ENCODE results near the gene CACNG5.

Gene CACNG5

DNA sequence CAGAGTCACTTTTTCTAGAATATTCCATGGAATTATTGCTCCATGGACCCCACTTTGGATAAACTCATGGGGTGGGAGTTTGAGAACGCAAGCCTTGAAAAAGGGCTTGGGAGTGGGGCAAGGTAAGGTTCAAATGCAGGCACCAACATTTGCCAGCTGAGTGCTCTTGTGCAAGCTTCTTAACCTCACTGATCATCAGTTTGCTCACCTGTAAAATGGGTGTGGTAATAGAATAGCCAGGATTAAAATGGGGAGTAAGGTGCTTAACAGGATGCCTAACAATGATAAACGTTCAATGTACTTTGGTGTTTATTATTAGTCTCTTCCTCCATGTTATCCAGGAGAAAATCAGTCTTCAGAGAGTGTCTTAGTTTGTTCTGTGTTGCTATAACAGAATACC, 39.0 kb downstream of the CACNG5 start:
- Histone ChIP-seq H3K4me3 (replicated peaks; ENCODE audit: insufficient read depth, low read length) (no peak overlapping the region), H3K27ac (replicated peaks) (no peak overlapping the region), H3K27me3 (ENCODE audit: insufficient read depth, poor library complexity, severe bottlenecking) (peaks cover 2% of the 10 kb centered on the region)
- no peak for DNase-seq (ENCODE audit: low read depth in 1 of 2, low spot score in 1 of 2)
- TF ChIP-seq GABPA (IDR thresholded peaks at IDR 0.05; ENCODE audit: low read depth) (no peak), POLR2AphosphoS5 (IDR thresholded peaks at IDR 0.05; ENCODE audit: low read depth) (no peak)

DNA sequence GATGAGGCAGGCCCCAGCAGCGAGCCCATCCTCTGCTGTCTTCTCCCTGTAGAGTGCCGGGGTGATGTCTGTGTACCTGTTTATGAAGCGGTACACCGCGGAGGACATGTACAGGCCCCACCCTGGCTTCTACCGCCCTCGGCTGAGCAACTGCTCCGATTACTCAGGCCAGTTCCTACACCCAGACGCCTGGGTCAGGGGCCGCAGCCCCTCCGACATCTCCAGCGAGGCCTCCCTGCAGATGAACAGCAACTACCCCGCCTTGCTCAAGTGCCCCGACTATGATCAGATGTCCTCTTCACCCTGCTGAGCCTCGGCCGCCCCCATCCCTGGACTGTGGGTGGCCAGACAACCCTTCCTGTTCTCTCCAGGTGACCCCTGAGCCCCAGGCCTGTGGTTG, 50.0 kb downstream of the CACNG5 start:
- H3K27ac ChIP-seq (replicated peaks) = no peak overlapping the region
- TF ChIP-seq POLR2AphosphoS5 (IDR thresholded peaks at IDR 0.05; ENCODE audit: low read depth) = no peak
- no peak for TF ChIP-seq GABPA (IDR thresholded peaks at IDR 0.05; ENCODE audit: low read depth)
- no peak overlapping the region for H3K4me3 ChIP-seq (replicated peaks; ENCODE audit: insufficient read depth, low read length)
- DNase-seq (ENCODE audit: low read depth in 1 of 2, low spot score in 1 of 2) = no peak
- H3K27me3 ChIP-seq (ENCODE audit: insufficient read depth, poor library complexity, severe bottlenecking) = no peaks in the 10 kb centered on the region

DNA sequence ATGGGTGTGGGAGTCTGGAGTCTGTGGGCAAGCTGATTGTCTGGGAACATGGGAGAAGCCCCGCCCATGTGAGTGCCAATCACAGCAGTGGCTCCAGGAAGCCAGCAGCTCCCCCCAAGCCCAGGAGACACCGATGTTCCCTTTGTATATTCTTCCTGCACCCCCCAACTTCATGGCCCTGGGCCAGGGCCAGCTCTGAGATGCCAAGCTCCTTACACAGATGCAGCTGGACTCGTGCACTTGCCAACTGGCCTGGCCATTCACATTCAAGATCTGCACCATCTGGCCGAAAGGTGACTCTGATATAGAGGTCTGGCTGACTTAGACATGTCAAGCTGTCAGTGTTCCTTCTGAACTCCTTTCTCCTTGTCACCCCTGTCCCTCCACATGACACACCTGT, 50.5 kb downstream of the CACNG5 start:
- Histone ChIP-seq H3K4me3 (replicated peaks; ENCODE audit: insufficient read depth, low read length) (no peak overlapping the region), H3K27ac (replicated peaks) (no peak overlapping the region), H3K27me3 (ENCODE audit: insufficient read depth, poor library complexity, severe bottlenecking) (no peaks in the 10 kb centered on the region)
- DNase-seq (ENCODE audit: low read depth in 1 of 2, low spot score in 1 of 2) = no peak
- no peak for TF ChIP-seq POLR2AphosphoS5 (IDR thresholded peaks at IDR 0.05; ENCODE audit: low read depth)
- TF ChIP-seq, protein P1, sequence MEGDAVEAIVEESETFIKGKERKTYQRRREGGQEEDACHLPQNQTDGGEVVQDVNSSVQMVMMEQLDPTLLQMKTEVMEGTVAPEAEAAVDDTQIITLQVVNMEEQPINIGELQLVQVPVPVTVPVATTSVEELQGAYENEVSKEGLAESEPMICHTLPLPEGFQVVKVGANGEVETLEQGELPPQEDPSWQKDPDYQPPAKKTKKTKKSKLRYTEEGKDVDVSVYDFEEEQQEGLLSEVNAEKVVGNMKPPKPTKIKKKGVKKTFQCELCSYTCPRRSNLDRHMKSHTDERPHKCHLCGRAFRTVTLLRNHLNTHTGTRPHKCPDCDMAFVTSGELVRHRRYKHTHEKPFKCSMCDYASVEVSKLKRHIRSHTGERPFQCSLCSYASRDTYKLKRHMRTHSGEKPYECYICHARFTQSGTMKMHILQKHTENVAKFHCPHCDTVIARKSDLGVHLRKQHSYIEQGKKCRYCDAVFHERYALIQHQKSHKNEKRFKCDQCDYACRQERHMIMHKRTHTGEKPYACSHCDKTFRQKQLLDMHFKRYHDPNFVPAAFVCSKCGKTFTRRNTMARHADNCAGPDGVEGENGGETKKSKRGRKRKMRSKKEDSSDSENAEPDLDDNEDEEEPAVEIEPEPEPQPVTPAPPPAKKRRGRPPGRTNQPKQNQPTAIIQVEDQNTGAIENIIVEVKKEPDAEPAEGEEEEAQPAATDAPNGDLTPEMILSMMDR (IDR thresholded peaks at IDR 0.05; ENCODE audit: insufficient read depth, low read length) = no peak
- no peak for TF ChIP-seq SPI1 (IDR thresholded peaks at IDR 0.05; ENCODE audit: borderline replicate concordance, low read depth)
- no peak for TF ChIP-seq GABPA (IDR thresholded peaks at IDR 0.05; ENCODE audit: low read depth)
- TF ChIP-seq, protein P2, sequence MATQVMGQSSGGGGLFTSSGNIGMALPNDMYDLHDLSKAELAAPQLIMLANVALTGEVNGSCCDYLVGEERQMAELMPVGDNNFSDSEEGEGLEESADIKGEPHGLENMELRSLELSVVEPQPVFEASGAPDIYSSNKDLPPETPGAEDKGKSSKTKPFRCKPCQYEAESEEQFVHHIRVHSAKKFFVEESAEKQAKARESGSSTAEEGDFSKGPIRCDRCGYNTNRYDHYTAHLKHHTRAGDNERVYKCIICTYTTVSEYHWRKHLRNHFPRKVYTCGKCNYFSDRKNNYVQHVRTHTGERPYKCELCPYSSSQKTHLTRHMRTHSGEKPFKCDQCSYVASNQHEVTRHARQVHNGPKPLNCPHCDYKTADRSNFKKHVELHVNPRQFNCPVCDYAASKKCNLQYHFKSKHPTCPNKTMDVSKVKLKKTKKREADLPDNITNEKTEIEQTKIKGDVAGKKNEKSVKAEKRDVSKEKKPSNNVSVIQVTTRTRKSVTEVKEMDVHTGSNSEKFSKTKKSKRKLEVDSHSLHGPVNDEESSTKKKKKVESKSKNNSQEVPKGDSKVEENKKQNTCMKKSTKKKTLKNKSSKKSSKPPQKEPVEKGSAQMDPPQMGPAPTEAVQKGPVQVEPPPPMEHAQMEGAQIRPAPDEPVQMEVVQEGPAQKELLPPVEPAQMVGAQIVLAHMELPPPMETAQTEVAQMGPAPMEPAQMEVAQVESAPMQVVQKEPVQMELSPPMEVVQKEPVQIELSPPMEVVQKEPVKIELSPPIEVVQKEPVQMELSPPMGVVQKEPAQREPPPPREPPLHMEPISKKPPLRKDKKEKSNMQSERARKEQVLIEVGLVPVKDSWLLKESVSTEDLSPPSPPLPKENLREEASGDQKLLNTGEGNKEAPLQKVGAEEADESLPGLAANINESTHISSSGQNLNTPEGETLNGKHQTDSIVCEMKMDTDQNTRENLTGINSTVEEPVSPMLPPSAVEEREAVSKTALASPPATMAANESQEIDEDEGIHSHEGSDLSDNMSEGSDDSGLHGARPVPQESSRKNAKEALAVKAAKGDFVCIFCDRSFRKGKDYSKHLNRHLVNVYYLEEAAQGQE (IDR thresholded peaks at IDR 0.05; ENCODE audit: insufficient replicate concordance, low read depth) = no peak

DNA sequence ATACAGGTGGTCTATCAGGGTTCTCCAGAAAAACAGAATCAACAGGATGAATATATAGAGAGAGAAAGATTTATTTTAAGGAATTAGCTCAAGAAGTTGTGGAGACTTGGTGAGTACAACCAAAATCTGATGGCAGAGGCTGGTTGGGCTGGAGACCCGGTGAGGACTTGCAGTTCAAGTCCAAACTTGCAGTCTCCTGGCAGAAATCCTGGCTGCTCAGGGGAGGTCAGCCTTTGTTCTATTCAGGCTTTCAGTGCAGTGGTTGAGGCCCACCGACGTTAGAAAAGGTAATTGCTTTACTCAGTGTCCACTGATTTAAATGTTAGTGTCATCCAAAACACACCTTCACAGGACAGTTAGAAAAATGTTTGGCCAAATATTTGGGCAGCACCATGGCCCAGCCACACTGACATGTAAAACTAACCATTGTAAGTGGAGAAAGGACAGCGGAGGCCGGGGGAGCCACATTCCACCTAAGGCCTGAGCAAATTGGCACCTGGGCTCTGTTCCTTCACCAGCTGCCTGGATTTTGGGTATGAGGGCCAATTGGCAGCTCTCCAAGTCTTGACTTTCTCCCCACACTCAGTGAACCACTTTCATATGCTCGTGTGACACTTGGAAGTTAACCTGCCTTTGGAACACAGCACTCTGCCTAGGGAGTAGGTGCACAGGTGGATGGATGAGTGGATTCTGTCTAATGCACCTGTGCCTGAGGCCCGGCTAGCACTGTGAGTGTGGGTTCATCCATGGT, 54.7 kb downstream of the CACNG5 start:
- Histone ChIP-seq H3K27ac (replicated peaks) (no peak overlapping the region), H3K27me3 (ENCODE audit: insufficient read depth, poor library complexity, severe bottlenecking) (peaks cover 4% of the 10 kb centered on the region), H3K4me3 (replicated peaks; ENCODE audit: insufficient read depth, low read length) (no peak overlapping the region)
- DNase-seq (ENCODE audit: low read depth in 1 of 2, low spot score in 1 of 2) = no peak
- TF ChIP-seq, protein P1 (IDR thresholded peaks at IDR 0.05; ENCODE audit: insufficient read depth, low read length) = no peak
- TF ChIP-seq SPI1 (IDR thresholded peaks at IDR 0.05; ENCODE audit: borderline replicate concordance, low read depth) = no peak
- TF ChIP-seq, protein P2 (IDR thresholded peaks at IDR 0.05; ENCODE audit: insufficient replicate concordance, low read depth) = no peak
- no peak for TF ChIP-seq POLR2AphosphoS5 (IDR thresholded peaks at IDR 0.05; ENCODE audit: low read depth)
- no peak for TF ChIP-seq GABPA (IDR thresholded peaks at IDR 0.05; ENCODE audit: low read depth)

DNA sequence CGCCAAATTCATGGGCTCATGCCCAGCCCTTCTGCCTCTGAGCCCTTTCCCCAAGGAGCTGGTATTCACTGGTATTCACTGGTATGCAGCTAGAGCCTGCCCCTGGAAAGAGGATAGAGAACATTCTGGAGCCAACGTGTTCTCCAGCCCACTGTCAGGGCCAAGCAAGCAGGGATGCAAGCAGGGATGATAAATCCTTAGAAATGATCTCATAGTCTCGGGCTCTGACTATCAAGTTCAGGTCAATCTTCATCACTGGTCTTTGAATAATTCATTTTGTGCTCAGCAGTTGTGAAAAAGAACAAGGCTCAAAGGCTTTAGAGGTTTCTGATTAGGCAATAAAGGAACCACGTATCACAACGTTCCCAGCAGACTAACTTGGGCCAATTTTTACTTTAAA, 57.3 kb downstream of the CACNG5 start:
- H3K27me3 ChIP-seq (ENCODE audit: insufficient read depth, poor library complexity, severe bottlenecking) = peaks cover 5% of the 10 kb centered on the region
- no peak for DNase-seq (ENCODE audit: low read depth in 1 of 2, low spot score in 1 of 2)
- no peak overlapping the region for H3K27ac ChIP-seq (replicated peaks)
- H3K4me3 ChIP-seq (replicated peaks; ENCODE audit: insufficient read depth, low read length) = no peak overlapping the region
- TF ChIP-seq, protein P2 (IDR thresholded peaks at IDR 0.05; ENCODE audit: insufficient replicate concordance, low read depth) = no peak
- TF ChIP-seq POLR2AphosphoS5 (IDR thresholded peaks at IDR 0.05; ENCODE audit: low read depth) (no peak), GABPA (IDR thresholded peaks at IDR 0.05; ENCODE audit: low read depth) (no peak), SPI1 (IDR thresholded peaks at IDR 0.05; ENCODE audit: borderline replicate concordance, low read depth) (no peak)
- TF ChIP-seq, protein P1 (IDR thresholded peaks at IDR 0.05; ENCODE audit: insufficient read depth, low read length) = no peak
